GM12801 (cell line): ENCODE results near the gene PTPRZ1.

Source experiments
- TF ChIP-seq, protein P1 (sequence below): IDR thresholded peaks from one replicate; pipeline ENCODE4 v1.5.1; 2011; ENCODE audit warnings: control low read depth; ENCODE audit not compliant: insufficient read length; ENCODE audit errors: extremely low read depth

The PTPRZ1 gene

GRCh38 chr7:121914676-121915279, 41.8 kb downstream of the PTPRZ1 start:
- TF ChIP-seq, protein P1, sequence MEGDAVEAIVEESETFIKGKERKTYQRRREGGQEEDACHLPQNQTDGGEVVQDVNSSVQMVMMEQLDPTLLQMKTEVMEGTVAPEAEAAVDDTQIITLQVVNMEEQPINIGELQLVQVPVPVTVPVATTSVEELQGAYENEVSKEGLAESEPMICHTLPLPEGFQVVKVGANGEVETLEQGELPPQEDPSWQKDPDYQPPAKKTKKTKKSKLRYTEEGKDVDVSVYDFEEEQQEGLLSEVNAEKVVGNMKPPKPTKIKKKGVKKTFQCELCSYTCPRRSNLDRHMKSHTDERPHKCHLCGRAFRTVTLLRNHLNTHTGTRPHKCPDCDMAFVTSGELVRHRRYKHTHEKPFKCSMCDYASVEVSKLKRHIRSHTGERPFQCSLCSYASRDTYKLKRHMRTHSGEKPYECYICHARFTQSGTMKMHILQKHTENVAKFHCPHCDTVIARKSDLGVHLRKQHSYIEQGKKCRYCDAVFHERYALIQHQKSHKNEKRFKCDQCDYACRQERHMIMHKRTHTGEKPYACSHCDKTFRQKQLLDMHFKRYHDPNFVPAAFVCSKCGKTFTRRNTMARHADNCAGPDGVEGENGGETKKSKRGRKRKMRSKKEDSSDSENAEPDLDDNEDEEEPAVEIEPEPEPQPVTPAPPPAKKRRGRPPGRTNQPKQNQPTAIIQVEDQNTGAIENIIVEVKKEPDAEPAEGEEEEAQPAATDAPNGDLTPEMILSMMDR, result no peak

DNA sequence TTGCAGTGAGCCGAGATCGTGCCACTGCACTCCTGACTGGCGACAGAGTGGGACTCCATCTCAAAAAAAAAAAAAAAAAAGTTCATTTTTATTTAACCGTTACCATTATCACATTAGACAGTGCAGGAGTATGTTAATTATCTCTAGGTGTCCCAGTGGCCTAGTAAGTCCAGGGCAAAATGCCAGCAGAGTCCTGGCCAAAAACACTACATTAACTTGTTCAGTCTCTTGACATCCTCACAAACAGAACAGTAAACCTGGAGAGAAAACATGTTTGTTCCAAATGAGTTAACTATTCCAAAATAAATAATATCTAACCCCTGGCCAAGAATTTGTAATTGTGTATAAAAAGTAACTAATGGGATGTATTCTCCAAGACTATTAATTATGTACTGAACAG, 43.2 kb downstream of the PTPRZ1 start:
- TF ChIP-seq, protein P1, result no peak

DNA sequence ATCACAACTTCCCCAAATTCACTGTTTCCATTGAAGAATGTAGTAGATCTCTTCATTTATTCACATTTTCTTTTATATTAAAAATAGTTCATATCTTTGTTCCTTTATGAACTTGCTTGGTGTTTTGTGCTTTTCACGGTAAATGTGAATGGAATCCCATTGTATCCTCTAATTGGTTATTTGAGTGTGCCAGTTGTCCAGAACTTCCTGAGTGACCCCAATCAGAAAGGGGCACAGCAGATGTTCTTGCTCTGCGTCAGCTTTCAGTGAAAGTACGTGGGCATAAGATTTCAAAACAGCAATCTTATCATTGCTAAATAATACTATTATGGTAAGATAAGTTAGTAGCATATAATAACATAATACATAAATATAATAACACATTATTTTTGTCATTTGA, 47.0 kb downstream of the PTPRZ1 start:
- TF ChIP-seq, protein P1, result no peak

DNA sequence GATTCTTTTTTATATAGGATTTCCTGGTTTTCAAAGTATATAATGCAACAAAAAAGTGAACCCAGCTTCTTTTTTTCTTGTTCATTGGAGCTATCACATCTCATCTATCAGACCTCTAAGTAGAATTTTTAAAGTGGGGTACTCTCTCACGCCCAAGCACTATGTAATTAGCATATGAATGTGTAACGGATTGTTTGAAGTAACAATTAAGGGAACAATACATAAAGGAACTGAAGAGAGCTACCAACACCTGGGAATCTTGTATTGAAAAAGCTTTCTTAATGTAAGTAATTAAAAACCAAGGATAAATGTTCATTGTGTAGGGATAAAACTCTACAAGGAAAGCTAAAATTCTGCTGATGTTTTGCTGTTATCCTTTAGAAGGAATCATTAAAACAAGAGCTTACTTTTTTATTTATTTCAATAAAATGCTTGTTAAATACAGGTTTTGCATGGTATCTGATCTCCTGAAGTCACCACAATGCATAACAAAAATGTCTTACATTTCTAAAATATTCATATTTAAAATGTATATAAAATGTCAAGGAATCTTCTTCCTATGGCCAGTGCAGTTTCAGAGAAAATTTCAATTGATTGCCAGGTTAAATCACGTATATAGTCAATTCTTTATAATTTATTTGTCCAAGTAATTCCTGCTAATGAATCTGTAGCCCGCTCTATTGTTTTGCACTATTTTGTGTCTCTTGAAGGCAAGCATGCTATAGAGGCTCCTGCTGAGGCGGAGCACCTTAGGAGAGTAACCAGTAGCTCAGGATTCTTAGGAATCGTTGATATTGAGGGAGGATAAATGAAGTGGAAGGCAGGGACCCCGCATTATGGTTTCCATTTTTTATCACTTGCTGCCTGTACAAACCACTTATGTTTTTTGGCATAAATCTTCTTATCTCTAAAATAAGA, 51.6 kb downstream of the PTPRZ1 start:
- TF ChIP-seq, protein P1, result no peak

GRCh38 chr7:121931149-121931902, 58.4 kb downstream of the PTPRZ1 start:
- TF ChIP-seq, protein P1, result no peak

DNA sequence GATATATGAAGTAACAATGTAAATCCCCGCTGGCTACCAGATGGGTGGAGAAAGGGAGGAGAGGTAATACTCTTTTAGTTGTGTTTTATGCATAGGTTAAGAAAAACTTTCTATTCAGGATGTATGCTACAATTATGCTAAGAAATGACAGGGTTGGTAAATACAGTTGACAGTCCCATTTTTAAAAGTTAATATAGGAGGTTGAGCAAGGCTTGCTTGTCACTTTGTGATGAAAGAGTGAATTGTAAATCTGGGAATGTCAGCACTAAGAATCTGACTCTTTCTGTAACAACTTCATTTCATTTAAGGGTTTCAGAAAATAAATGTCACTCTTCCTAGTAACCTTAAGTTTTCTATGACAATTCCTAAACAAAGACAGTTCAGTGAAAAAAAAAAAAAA, 59.8 kb downstream of the PTPRZ1 start:
- TF ChIP-seq, protein P1, result no peak
